ENCODE data around the gene SVEP1.

SVEP1 gene

DNA sequence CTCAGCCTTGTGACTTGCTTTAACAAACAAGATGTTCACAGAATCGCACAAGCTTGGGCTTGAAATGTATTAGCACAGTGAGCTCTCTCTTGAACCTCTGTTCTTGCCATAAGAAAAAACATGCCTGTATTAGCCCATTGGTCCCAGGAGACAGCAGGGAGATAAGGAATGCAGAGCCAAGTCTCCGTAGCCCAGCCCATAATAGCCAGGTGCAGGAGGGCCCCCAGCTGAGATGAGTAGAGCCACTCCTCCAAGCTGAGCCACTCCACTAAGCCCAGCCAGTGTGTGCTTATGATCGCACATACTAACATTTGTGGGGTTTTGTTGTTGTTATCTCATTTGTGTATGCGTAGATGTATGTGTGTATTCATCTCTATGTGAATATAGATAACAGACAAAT, 21.6 kb upstream of the SVEP1 start:
- POLR2A ChIA-PET, result no interaction called here
- CTCF ChIA-PET, result interaction anchor here (1.3 kb wide), 1 partner anchor 16 kb away, joined by 5 read pairs; no protein-coding TSS in a partner anchor
- Histone ChIP-seq H3K36me3 (ENCODE audit: control insufficient read depth in 2 of 2, insufficient read depth in 1 of 2, low read length in 2 of 2) (no peaks in the 10 kb centered on the region), H3K4me1 (ENCODE audit: control insufficient read depth, insufficient read depth, low read length) (no peaks in the 10 kb centered on the region), H3K9me3 (ENCODE audit: control insufficient read depth, insufficient read depth, low read depth, low read length) (no peaks in the 10 kb centered on the region), H3K27ac (ENCODE audit: extremely low read depth, low read depth, low read length) (no peak overlapping the region), H3K4me3 (ENCODE audit: low read depth, low read length) (no peak overlapping the region)
- peak; percentile 82 for TF ChIP-seq GLIS1 (tag by site-specific recombination; IDR thresholded peaks at IDR 0.05)
- TF ChIP-seq, protein P1, sequence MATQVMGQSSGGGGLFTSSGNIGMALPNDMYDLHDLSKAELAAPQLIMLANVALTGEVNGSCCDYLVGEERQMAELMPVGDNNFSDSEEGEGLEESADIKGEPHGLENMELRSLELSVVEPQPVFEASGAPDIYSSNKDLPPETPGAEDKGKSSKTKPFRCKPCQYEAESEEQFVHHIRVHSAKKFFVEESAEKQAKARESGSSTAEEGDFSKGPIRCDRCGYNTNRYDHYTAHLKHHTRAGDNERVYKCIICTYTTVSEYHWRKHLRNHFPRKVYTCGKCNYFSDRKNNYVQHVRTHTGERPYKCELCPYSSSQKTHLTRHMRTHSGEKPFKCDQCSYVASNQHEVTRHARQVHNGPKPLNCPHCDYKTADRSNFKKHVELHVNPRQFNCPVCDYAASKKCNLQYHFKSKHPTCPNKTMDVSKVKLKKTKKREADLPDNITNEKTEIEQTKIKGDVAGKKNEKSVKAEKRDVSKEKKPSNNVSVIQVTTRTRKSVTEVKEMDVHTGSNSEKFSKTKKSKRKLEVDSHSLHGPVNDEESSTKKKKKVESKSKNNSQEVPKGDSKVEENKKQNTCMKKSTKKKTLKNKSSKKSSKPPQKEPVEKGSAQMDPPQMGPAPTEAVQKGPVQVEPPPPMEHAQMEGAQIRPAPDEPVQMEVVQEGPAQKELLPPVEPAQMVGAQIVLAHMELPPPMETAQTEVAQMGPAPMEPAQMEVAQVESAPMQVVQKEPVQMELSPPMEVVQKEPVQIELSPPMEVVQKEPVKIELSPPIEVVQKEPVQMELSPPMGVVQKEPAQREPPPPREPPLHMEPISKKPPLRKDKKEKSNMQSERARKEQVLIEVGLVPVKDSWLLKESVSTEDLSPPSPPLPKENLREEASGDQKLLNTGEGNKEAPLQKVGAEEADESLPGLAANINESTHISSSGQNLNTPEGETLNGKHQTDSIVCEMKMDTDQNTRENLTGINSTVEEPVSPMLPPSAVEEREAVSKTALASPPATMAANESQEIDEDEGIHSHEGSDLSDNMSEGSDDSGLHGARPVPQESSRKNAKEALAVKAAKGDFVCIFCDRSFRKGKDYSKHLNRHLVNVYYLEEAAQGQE (tag by site-specific recombination; IDR thresholded peaks at IDR 0.05), result no peak

DNA sequence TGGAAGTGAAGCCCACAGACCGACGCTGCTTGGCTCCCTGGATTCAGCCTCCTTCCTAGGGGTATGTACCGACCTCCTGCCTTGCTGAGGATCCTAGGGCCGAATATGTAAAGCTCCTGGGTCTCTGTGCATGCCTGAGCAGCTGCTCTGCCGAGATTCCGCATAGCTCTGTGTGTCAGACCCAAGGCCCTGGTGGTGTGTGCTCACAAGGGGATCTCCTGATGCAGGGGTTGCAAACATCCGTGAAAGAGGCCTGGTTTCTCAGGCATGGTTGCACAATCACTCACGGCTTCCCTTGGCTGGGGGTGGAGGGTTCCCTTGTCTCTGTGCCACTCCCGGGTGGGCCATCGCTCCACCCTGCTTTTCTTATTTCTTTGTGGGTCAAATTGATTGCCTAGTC, 19.9 kb upstream of the SVEP1 start:
- CTCF ChIA-PET, result interaction anchor here (0.7 to 1.0 kb wide), 2 partner anchors 9 to 373 kb away, joined by 3 to 5 read pairs; no protein-coding TSS in a partner anchor
- POLR2A ChIA-PET, result no interaction called here
- H3K27ac ChIP-seq (ENCODE audit: extremely low read depth, low read depth, low read length), result no peak overlapping the region

DNA sequence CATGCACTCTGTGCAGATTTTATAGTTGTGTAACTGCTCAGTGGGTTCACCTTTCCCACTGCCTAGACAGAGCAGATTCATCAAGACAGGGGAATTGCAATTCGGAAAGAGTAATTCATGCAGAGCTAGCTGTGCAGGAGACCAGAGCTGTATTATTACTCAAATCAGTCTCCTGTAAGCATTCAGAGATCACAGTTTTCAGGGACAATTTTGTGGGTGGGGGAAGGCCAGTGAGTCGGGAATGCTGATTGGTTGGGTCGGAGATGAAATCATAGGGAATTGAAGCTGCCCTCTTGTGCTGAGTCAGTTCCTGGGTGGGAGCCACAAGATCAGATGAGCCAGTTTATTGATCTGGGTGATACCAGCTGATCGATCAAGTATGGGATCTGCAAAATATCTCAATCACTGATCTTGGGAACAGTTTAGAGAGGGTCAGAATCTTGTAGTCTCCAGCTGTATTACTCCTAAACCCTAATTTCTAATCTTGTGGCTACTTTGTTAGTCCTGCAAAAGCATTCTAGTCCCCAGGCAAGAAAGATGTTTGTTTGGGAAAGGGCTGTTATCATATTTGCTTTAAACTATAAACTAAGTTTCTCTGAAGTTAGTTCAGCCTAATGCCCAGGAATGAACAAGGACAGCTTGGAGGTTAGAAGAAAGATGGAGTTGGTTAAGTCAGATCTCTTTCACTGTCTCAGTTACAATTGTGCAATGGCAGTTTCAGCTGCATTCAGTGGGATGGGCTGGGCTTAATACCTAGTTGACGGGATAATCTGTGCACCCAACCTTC, 12.7 kb upstream of the SVEP1 start:
- no peak overlapping the region for H3K4me3 ChIP-seq (ENCODE audit: low read depth, low read length)
- ChIA-PET CTCF (interaction anchor here (1.0 kb wide), 1 partner anchor 31 kb away, joined by 3 read pairs; no protein-coding TSS in a partner anchor), POLR2A (no interaction called here)
- H3K4me1 ChIP-seq (ENCODE audit: control insufficient read depth, insufficient read depth, low read length), result no peaks in the 10 kb centered on the region
- H3K9me3 ChIP-seq (ENCODE audit: control insufficient read depth, insufficient read depth, low read depth, low read length), result no peaks in the 10 kb centered on the region
- H3K27ac ChIP-seq (ENCODE audit: extremely low read depth, low read depth, low read length), result no peak overlapping the region
- no peaks in the 10 kb centered on the region for H3K36me3 ChIP-seq (ENCODE audit: control insufficient read depth in 2 of 2, insufficient read depth in 1 of 2, low read length in 2 of 2)
- TF ChIP-seq BCL11A (tag by site-specific recombination; IDR thresholded peaks at IDR 0.05; ENCODE audit: low read depth), result no peak
- no peak for TF ChIP-seq ZNF133 (tag by site-specific recombination; IDR thresholded peaks at IDR 0.05)
- TF ChIP-seq, protein P2, sequence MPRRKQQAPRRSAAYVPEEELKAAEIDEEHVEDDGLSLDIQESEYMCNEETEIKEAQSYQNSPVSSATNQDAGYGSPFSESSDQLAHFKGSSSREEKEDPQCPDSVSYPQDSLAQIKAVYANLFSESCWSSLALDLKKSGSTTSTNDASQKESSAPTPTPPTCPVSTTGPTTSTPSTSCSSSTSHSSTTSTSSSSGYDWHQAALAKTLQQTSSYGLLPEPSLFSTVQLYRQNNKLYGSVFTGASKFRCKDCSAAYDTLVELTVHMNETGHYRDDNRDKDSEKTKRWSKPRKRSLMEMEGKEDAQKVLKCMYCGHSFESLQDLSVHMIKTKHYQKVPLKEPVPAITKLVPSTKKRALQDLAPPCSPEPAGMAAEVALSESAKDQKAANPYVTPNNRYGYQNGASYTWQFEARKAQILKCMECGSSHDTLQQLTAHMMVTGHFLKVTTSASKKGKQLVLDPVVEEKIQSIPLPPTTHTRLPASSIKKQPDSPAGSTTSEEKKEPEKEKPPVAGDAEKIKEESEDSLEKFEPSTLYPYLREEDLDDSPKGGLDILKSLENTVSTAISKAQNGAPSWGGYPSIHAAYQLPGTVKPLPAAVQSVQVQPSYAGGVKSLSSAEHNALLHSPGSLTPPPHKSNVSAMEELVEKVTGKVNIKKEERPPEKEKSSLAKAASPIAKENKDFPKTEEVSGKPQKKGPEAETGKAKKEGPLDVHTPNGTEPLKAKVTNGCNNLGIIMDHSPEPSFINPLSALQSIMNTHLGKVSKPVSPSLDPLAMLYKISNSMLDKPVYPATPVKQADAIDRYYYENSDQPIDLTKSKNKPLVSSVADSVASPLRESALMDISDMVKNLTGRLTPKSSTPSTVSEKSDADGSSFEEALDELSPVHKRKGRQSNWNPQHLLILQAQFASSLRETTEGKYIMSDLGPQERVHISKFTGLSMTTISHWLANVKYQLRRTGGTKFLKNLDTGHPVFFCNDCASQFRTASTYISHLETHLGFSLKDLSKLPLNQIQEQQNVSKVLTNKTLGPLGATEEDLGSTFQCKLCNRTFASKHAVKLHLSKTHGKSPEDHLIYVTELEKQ (tag by site-specific recombination; IDR thresholded peaks at IDR 0.05; ENCODE audit: borderline replicate concordance), result no peak
- no peak for TF ChIP-seq ZNF114 (tag by site-specific recombination; IDR thresholded peaks at IDR 0.05)
- TF ChIP-seq, protein P3, sequence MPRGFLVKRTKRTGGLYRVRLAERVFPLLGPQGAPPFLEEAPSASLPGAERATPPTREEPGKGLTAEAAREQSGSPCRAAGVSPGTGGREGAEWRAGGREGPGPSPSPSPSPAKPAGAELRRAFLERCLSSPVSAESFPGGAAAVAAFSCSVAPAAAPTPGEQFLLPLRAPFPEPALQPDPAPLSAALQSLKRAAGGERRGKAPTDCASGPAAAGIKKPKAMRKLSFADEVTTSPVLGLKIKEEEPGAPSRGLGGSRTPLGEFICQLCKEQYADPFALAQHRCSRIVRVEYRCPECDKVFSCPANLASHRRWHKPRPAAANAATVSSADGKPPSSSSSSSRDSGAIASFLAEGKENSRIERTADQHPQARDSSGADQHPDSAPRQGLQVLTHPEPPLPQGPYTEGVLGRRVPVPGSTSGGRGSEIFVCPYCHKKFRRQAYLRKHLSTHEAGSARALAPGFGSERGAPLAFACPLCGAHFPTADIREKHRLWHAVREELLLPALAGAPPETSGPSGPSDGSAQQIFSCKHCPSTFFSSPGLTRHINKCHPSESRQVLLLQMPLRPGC (tag by site-specific recombination; IDR thresholded peaks at IDR 0.05), result no peak
- no peak for TF ChIP-seq SP3 (tag by site-specific recombination; IDR thresholded peaks at IDR 0.05)
- TF ChIP-seq, protein P4, sequence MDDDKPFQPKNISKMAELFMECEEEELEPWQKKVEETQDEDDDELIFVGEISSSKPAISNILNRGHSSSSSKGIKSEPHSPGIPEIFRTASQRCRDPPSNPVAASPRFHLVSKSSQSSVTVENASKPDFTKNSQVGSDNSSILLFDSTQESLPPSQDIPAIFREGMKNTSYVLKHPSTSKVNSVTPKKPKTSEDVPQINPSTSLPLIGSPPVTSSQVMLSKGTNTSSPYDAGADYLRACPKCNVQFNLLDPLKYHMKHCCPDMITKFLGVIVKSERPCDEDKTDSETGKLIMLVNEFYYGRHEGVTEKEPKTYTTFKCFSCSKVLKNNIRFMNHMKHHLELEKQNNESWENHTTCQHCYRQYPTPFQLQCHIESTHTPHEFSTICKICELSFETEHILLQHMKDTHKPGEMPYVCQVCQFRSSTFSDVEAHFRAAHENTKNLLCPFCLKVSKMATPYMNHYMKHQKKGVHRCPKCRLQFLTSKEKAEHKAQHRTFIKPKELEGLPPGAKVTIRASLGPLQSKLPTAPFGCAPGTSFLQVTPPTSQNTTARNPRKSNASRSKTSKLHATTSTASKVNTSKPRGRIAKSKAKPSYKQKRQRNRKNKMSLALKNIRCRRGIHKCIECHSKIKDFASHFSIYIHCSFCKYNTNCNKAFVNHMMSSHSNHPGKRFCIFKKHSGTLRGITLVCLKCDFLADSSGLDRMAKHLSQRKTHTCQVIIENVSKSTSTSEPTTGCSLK (tag by site-specific recombination; IDR thresholded peaks at IDR 0.05), result no peak
- TF ChIP-seq, protein P5, sequence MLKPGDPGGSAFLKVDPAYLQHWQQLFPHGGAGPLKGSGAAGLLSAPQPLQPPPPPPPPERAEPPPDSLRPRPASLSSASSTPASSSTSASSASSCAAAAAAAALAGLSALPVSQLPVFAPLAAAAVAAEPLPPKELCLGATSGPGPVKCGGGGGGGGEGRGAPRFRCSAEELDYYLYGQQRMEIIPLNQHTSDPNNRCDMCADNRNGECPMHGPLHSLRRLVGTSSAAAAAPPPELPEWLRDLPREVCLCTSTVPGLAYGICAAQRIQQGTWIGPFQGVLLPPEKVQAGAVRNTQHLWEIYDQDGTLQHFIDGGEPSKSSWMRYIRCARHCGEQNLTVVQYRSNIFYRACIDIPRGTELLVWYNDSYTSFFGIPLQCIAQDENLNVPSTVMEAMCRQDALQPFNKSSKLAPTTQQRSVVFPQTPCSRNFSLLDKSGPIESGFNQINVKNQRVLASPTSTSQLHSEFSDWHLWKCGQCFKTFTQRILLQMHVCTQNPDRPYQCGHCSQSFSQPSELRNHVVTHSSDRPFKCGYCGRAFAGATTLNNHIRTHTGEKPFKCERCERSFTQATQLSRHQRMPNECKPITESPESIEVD (tag by site-specific recombination; IDR thresholded peaks at IDR 0.05), result no peak
- TF ChIP-seq ZNF175 (tag by site-specific recombination; IDR thresholded peaks at IDR 0.05), result no peak
- no peak for TF ChIP-seq EGR2 (tag by site-specific recombination; IDR thresholded peaks at IDR 0.05; ENCODE audit: low read depth)
- TF ChIP-seq ZNF19 (tag by site-specific recombination; IDR thresholded peaks at IDR 0.05; ENCODE audit: low read depth), result no peak
- TF ChIP-seq ZNF423 (tag by site-specific recombination; IDR thresholded peaks at IDR 0.05), result no peak
- TF ChIP-seq GLIS2 (tag by site-specific recombination; IDR thresholded peaks at IDR 0.05), result no peak
- TF ChIP-seq ZNF76 (tag by site-specific recombination; IDR thresholded peaks at IDR 0.05; ENCODE audit: borderline replicate concordance, low read depth), result no peak

More for the DNA sequence above, 19.9 kb upstream of the SVEP1 start:
- H3K36me3 ChIP-seq (ENCODE audit: control insufficient read depth in 2 of 2, insufficient read depth in 1 of 2, low read length in 2 of 2), result no peaks in the 10 kb centered on the region
- H3K4me1 ChIP-seq (ENCODE audit: control insufficient read depth, insufficient read depth, low read length), result no peaks in the 10 kb centered on the region
- H3K9me3 ChIP-seq (ENCODE audit: control insufficient read depth, insufficient read depth, low read depth, low read length), result no peaks in the 10 kb centered on the region
- TF ChIP-seq KLF1 (tag by site-specific recombination; IDR thresholded peaks at IDR 0.05) (peak; percentile 76), ZNF391 (tag by site-specific recombination; IDR thresholded peaks at IDR 0.05; ENCODE audit: borderline replicate concordance, low read depth) (no peak)
- H3K4me3 ChIP-seq (ENCODE audit: low read depth, low read length), result no peak overlapping the region
